Measurements from ENCODE around the gene PPP2R5B. TPM values are rescaled to one million over a fixed set of nuclear protein-coding genes. Genes with fewer than 3 reads are reported as not detected.

The PPP2R5B gene
- total and polyA plus RNA-seq, 9 of the 15 experiments (the other 6 are each of a cell fraction or from before 2014, with no cell fraction given), result 0.10 to 7.8 (median 3.3) TPM

GRCh38 chr11:64878494-64879243, 45.8 kb upstream of the PPP2R5B start, which contains the start of gene EHD1 (continued):
- TF ChIP-seq ZBTB40 (IDR thresholded peaks at IDR 0.05) (peak; percentile 63), ZBTB40 (CRISPR knock-in tag; IDR thresholded peaks at IDR 0.05) (no peak), RFX1 (IDR thresholded peaks at IDR 0.05) (peak; percentile 96), MNT (conservative IDR thresholded peaks at IDR 0.05) (peak; percentile 97 to 98), ZNF77 (CRISPR knock-in tag; IDR thresholded peaks at IDR 0.05) (no peak), ZNF311 (CRISPR knock-in tag; IDR thresholded peaks at IDR 0.05) (no peak), ARID2 (IDR thresholded peaks at IDR 0.05) (0 out of 2 replicates have a peak, but pooled peaks have one; percentile 9), CXXC5 (CRISPR knock-in tag; IDR thresholded peaks at IDR 0.05) (peak; percentile 88), CBFB (CRISPR knock-in tag; IDR thresholded peaks at IDR 0.05) (peak; percentile 86), SRSF9 (IDR thresholded peaks at IDR 0.05; ENCODE audit: borderline replicate concordance, low read depth, low read length) (no peak)
- TF ChIP-seq, protein P1, sequence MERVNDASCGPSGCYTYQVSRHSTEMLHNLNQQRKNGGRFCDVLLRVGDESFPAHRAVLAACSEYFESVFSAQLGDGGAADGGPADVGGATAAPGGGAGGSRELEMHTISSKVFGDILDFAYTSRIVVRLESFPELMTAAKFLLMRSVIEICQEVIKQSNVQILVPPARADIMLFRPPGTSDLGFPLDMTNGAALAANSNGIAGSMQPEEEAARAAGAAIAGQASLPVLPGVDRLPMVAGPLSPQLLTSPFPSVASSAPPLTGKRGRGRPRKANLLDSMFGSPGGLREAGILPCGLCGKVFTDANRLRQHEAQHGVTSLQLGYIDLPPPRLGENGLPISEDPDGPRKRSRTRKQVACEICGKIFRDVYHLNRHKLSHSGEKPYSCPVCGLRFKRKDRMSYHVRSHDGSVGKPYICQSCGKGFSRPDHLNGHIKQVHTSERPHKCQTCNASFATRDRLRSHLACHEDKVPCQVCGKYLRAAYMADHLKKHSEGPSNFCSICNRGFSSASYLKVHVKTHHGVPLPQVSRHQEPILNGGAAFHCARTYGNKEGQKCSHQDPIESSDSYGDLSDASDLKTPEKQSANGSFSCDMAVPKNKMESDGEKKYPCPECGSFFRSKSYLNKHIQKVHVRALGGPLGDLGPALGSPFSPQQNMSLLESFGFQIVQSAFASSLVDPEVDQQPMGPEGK (CRISPR knock-in tag; IDR thresholded peaks at IDR 0.05; ENCODE audit: borderline replicate concordance), result no peak
- TF ChIP-seq, protein P2, sequence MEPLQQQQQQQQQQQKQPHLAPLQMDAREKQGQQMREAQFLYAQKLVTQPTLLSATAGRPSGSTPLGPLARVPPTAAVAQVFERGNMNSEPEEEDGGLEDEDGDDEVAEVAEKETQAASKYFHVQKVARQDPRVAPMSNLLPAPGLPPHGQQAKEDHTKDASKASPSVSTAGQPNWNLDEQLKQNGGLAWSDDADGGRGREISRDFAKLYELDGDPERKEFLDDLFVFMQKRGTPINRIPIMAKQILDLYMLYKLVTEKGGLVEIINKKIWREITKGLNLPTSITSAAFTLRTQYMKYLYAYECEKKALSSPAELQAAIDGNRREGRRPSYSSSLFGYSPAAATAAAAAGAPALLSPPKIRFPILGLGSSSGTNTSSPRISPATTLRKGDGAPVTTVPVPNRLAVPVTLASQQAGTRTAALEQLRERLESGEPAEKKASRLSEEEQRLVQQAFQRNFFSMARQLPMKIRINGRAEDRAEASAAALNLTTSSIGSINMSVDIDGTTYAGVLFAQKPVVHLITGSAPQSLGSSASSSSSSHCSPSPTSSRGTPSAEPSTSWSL (CRISPR knock-in tag; IDR thresholded peaks at IDR 0.05; ENCODE audit: borderline replicate concordance), result 0 out of 2 replicates have a peak, but pooled peaks have one; percentile 73
